Measurements from ENCODE around the gene IFT122. TPM values are rescaled to one million over a fixed set of nuclear protein-coding genes. Genes with fewer than 3 reads are reported as not detected.

Gene IFT122
- total and polyA plus RNA-seq, 2 experiments from 2014 or later: 10.2 to 38.8 TPM

DNA sequence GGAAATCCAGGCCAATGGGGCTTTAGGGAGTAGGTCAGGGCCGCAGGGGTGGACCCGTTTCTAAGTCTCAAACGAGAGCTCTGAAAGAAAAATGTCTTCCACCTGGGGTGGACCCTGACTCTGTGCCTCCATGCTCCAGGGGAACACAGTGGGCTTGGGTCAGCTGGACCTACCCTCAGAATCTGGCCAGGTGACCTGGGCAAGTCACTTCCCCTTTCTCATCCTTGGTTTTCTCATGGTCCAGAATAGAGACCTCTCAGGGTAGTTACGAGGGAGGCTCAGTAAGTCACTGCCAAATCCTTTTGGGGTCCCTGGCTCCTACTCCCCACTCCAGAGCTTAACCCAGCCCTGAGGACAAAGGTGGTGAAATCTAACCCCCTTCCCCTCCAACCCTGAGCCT lies 37.4 kb upstream of the IFT122 start:
- ATAC-seq (no peak), DNase-seq (ENCODE audit: low spot score) (no peak)
- Histone ChIP-seq H3K27me3 (ENCODE audit: insufficient read depth) (no peaks in the 10 kb centered on the region), H3K27ac (ENCODE audit: low read depth) (no peak overlapping the region), H3K4me1 (ENCODE audit: insufficient read depth) (peaks cover 5% of the 10 kb centered on the region; the same call in 1 of the 2 replicates), H3K36me3 (ENCODE audit: insufficient read depth) (no peaks in the 10 kb centered on the region), H3F3A (replicated peaks; ENCODE audit: low read depth) (no peaks in the 10 kb centered on the region), H3K4me3 (no peak overlapping the region), H3K79me2 (replicated peaks; ENCODE audit: insufficient read depth) (peaks cover 16% of the 10 kb centered on the region), H3K9me2 (ENCODE audit: insufficient read depth) (no peaks in the 10 kb centered on the region), H3K4me2 (no peak overlapping the region), H4K20me1 (replicated peaks; ENCODE audit: insufficient read depth) (peaks cover 8% of the 10 kb centered on the region; the same call in 1 of the 2 replicates), H2AFZ (no peak overlapping the region)
- Mint-ChIP-seq H3K36me3 (ENCODE audit: low read depth) (no peaks in the 10 kb centered on the region; the same call in 2 of the 3 replicates), H3K27me3 (ENCODE audit: insufficient read depth, low read depth, poor library complexity) (peaks cover 6% of the 10 kb centered on the region), H3K4me3 (no peak overlapping the region), H3K27ac (no peak overlapping the region), H3K4me1 (peaks cover 9% of the 10 kb centered on the region), H3K9me3 (no peaks in the 10 kb centered on the region; the same call in 2 of the 3 replicates)
- TF ChIP-seq ZNF331 (CRISPR knock-in tag; IDR thresholded peaks at IDR 0.05; ENCODE audit: low read depth): no peak
- no peak for TF ChIP-seq POLR2AphosphoS5 (IDR thresholded peaks at IDR 0.05; ENCODE audit: low read depth)
- no peak for TF ChIP-seq NANOG (IDR thresholded peaks at IDR 0.05; ENCODE audit: borderline replicate concordance)
- TF ChIP-seq, protein P1, sequence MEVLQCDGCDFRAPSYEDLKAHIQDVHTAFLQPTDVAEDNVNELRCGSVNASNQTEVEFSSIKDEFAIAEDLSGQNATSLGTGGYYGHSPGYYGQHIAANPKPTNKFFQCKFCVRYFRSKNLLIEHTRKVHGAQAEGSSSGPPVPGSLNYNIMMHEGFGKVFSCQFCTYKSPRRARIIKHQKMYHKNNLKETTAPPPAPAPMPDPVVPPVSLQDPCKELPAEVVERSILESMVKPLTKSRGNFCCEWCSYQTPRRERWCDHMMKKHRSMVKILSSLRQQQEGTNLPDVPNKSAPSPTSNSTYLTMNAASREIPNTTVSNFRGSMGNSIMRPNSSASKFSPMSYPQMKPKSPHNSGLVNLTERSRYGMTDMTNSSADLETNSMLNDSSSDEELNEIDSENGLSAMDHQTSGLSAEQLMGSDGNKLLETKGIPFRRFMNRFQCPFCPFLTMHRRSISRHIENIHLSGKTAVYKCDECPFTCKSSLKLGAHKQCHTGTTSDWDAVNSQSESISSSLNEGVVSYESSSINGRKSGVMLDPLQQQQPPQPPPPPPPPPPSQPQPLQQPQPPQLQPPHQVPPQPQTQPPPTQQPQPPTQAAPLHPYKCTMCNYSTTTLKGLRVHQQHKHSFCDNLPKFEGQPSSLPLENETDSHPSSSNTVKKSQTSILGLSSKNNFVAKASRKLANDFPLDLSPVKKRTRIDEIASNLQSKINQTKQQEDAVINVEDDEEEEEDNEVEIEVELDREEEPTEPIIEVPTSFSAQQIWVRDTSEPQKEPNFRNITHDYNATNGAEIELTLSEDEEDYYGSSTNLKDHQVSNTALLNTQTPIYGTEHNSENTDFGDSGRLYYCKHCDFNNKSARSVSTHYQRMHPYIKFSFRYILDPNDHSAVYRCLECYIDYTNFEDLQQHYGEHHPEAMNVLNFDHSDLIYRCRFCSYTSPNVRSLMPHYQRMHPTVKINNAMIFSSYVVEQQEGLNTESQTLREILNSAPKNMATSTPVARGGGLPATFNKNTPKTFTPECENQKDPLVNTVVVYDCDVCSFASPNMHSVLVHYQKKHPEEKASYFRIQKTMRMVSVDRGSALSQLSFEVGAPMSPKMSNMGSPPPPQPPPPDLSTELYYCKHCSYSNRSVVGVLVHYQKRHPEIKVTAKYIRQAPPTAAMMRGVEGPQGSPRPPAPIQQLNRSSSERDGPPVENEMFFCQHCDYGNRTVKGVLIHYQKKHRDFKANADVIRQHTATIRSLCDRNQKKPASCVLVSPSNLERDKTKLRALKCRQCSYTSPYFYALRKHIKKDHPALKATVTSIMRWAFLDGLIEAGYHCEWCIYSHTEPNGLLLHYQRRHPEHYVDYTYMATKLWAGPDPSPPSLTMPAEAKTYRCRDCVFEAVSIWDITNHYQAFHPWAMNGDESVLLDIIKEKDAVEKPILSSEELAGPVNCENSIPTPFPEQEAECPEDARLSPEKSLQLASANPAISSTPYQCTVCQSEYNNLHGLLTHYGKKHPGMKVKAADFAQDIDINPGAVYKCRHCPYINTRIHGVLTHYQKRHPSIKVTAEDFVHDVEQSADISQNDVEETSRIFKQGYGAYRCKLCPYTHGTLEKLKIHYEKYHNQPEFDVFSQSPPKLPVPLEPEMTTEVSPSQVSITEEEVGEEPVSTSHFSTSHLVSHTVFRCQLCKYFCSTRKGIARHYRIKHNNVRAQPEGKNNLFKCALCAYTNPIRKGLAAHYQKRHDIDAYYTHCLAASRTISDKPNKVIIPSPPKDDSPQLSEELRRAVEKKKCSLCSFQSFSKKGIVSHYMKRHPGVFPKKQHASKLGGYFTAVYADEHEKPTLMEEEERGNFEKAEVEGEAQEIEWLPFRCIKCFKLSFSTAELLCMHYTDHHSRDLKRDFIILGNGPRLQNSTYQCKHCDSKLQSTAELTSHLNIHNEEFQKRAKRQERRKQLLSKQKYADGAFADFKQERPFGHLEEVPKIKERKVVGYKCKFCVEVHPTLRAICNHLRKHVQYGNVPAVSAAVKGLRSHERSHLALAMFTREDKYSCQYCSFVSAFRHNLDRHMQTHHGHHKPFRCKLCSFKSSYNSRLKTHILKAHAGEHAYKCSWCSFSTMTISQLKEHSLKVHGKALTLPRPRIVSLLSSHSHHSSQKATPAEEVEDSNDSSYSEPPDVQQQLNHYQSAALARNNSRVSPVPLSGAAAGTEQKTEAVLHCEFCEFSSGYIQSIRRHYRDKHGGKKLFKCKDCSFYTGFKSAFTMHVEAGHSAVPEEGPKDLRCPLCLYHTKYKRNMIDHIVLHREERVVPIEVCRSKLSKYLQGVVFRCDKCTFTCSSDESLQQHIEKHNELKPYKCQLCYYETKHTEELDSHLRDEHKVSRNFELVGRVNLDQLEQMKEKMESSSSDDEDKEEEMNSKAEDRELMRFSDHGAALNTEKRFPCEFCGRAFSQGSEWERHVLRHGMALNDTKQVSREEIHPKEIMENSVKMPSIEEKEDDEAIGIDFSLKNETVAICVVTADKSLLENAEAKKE (CRISPR knock-in tag; IDR thresholded peaks at IDR 0.05): no peak
- TF ChIP-seq EZH2phosphoT487 (IDR thresholded peaks at IDR 0.05; ENCODE audit: unreplicated experiment): no peak
- TF ChIP-seq, protein P2, sequence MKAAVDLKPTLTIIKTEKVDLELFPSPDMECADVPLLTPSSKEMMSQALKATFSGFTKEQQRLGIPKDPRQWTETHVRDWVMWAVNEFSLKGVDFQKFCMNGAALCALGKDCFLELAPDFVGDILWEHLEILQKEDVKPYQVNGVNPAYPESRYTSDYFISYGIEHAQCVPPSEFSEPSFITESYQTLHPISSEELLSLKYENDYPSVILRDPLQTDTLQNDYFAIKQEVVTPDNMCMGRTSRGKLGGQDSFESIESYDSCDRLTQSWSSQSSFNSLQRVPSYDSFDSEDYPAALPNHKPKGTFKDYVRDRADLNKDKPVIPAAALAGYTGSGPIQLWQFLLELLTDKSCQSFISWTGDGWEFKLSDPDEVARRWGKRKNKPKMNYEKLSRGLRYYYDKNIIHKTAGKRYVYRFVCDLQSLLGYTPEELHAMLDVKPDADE (IDR thresholded peaks at IDR 0.05): no peak
- TF ChIP-seq ZNF114 (CRISPR knock-in tag; IDR thresholded peaks at IDR 0.05): no peak
- TF ChIP-seq STAT1 (IDR thresholded peaks at IDR 0.05; ENCODE audit: unreplicated experiment): no peak
- TF ChIP-seq EZH2 (IDR thresholded peaks at IDR 0.05; ENCODE audit: low read depth, unreplicated experiment): no peak
- TF ChIP-seq CREB1 (CRISPR knock-in tag; IDR thresholded peaks at IDR 0.05; ENCODE audit: low read depth): no peak
- TF ChIP-seq, protein P3, sequence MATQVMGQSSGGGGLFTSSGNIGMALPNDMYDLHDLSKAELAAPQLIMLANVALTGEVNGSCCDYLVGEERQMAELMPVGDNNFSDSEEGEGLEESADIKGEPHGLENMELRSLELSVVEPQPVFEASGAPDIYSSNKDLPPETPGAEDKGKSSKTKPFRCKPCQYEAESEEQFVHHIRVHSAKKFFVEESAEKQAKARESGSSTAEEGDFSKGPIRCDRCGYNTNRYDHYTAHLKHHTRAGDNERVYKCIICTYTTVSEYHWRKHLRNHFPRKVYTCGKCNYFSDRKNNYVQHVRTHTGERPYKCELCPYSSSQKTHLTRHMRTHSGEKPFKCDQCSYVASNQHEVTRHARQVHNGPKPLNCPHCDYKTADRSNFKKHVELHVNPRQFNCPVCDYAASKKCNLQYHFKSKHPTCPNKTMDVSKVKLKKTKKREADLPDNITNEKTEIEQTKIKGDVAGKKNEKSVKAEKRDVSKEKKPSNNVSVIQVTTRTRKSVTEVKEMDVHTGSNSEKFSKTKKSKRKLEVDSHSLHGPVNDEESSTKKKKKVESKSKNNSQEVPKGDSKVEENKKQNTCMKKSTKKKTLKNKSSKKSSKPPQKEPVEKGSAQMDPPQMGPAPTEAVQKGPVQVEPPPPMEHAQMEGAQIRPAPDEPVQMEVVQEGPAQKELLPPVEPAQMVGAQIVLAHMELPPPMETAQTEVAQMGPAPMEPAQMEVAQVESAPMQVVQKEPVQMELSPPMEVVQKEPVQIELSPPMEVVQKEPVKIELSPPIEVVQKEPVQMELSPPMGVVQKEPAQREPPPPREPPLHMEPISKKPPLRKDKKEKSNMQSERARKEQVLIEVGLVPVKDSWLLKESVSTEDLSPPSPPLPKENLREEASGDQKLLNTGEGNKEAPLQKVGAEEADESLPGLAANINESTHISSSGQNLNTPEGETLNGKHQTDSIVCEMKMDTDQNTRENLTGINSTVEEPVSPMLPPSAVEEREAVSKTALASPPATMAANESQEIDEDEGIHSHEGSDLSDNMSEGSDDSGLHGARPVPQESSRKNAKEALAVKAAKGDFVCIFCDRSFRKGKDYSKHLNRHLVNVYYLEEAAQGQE (IDR thresholded peaks at IDR 0.05; ENCODE audit: unreplicated experiment): no peak
- TF ChIP-seq JUNB (IDR thresholded peaks at IDR 0.05; ENCODE audit: unreplicated experiment): no peak
- TF ChIP-seq, protein P4, sequence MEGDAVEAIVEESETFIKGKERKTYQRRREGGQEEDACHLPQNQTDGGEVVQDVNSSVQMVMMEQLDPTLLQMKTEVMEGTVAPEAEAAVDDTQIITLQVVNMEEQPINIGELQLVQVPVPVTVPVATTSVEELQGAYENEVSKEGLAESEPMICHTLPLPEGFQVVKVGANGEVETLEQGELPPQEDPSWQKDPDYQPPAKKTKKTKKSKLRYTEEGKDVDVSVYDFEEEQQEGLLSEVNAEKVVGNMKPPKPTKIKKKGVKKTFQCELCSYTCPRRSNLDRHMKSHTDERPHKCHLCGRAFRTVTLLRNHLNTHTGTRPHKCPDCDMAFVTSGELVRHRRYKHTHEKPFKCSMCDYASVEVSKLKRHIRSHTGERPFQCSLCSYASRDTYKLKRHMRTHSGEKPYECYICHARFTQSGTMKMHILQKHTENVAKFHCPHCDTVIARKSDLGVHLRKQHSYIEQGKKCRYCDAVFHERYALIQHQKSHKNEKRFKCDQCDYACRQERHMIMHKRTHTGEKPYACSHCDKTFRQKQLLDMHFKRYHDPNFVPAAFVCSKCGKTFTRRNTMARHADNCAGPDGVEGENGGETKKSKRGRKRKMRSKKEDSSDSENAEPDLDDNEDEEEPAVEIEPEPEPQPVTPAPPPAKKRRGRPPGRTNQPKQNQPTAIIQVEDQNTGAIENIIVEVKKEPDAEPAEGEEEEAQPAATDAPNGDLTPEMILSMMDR (conservative IDR thresholded peaks at IDR 0.05; ENCODE audit: low read depth in 2 of 2): no peak
